ENCODE measurements around the gene PTCD1. TPM values are rescaled to one million over a fixed set of nuclear protein-coding genes. Genes with fewer than 3 reads are reported as not detected.

PTCD1 gene
- total and polyA plus RNA-seq, 2 of the 8 experiments (the other 6 are each of a cell fraction or from before 2014, with no cell fraction given): 7.5 to 7.6 TPM

DNA sequence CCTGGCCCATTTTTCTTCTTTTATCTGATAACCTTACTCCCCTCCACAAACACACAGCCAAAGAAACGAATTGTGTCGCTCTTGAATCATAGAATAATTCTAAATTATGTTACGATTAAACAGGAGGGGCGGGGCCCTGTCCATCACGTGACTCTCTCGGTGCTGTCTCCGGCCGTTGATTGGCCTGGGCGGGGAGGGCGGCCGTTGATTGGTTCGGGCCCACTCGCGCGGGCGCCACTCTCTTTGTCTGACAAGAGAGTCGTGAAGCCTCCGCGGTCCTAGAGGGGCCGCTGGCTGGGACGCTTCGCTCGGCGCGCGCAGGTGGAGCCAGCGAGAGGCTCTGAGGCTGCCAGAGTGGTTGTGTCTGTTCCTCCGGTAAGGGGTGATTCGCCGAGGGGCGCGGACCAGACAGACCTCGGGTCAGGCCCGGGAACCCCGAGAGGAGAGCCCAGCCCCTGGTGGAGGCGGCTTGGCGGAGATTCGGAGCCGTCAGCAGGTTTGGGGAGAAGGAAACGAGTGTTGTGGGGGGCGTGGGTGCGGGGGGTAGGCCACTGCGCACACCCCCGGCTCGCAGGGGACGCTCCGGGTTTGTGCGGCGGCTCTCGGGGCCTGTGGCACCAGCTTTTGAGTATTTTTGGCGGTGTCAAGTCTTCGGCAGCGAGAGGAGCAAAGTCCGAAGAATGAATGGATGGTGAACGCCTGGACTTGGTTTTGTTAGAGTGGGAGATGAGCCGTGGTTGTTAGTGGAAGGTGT, 34.1 kb upstream of the PTCD1 start, which contains the start of gene ZNF789 (continued):
- TF ChIP-seq HDAC2 (IDR thresholded peaks at IDR 0.05; ENCODE audit: borderline replicate concordance in 1 of 2, low read depth in 2 of 2, low read length in 2 of 2) (no peak), RBBP5 (IDR thresholded peaks at IDR 0.05; ENCODE audit: borderline replicate concordance, low read depth, low read length) (no peak), POLR2AphosphoS5 (IDR thresholded peaks at IDR 0.05; ENCODE audit: low read depth, low read length) (peak; percentile 90), CEBPB (IDR thresholded peaks at IDR 0.05; ENCODE audit: low read depth, low read length) (no peak), NRF1 (IDR thresholded peaks at IDR 0.05; ENCODE audit: low read depth, low read length) (peak; percentile 29; the same call in 1 of the 2 replicates), JUN (IDR thresholded peaks at IDR 0.05; ENCODE audit: low read depth, low read length) (no peak), SAP30 (IDR thresholded peaks at IDR 0.05; ENCODE audit: insufficient read depth, insufficient replicate concordance, low read length) (peak; percentile 71), CHD2 (IDR thresholded peaks at IDR 0.05; ENCODE audit: low read length) (peak; percentile 75; the same call in 1 of the 2 replicates), CBX8 (IDR thresholded peaks at IDR 0.05; ENCODE audit: borderline replicate concordance, low read depth, low read length) (no peak), KDM4A (IDR thresholded peaks at IDR 0.05; ENCODE audit: low read depth, low read length, severe bottlenecking) (peak; percentile 49), TAF1 (IDR thresholded peaks at IDR 0.05; ENCODE audit: low read depth, low read length) (peak; percentile 98), RAD21 (IDR thresholded peaks at IDR 0.05 in 1 of 2, conservative IDR thresholded peaks at IDR 0.05 in 1 of 2; ENCODE audit: low read depth in 2 of 2, low read length in 2 of 2) (no peak), FOSL1 (IDR thresholded peaks at IDR 0.05; ENCODE audit: insufficient read depth, low read depth, low read length) (no peak), POU5F1 (IDR thresholded peaks at IDR 0.05; ENCODE audit: low read depth, low read length) (no peak), PHF8 (conservative IDR thresholded peaks at IDR 0.05; ENCODE audit: low read depth, low read length) (peak; percentile 92), SP1 (IDR thresholded peaks at IDR 0.05; ENCODE audit: low read depth, low read length) (peak; percentile 83), EGR1 (IDR thresholded peaks at IDR 0.05; ENCODE audit: borderline replicate concordance, low read depth, low read length) (no peak), SIRT6 (IDR thresholded peaks at IDR 0.05; ENCODE audit: low read length) (no peak), SRF (IDR thresholded peaks at IDR 0.05; ENCODE audit: low read depth, low read length) (no peak), TBP (IDR thresholded peaks at IDR 0.05; ENCODE audit: low read depth, low read length) (peak; percentile 94), EZH2 (IDR thresholded peaks at IDR 0.05; ENCODE audit: low read depth, low read length, severe bottlenecking) (no peak), HDAC6 (IDR thresholded peaks at IDR 0.05; ENCODE audit: low read depth, low read length) (no peak), YY1 (IDR thresholded peaks at IDR 0.05; ENCODE audit: low read depth, low read length) (no peak)
- TF ChIP-seq, protein P1, sequence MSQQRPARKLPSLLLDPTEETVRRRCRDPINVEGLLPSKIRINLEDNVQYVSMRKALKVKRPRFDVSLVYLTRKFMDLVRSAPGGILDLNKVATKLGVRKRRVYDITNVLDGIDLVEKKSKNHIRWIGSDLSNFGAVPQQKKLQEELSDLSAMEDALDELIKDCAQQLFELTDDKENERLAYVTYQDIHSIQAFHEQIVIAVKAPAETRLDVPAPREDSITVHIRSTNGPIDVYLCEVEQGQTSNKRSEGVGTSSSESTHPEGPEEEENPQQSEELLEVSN (IDR thresholded peaks at IDR 0.05): no peak
